Activated CD8-positive, alpha-beta T cell treated with anti-CD3 and anti-CD28 coated beads, Interleukin-2, amount 10 ng/mL, durations not matched to agents 7 days and 5 days (primary cell): ENCODE data around the gene CDCA7. TPM values are rescaled to one million over a fixed set of nuclear protein-coding genes. Genes with fewer than 3 reads are reported as not detected.

Source experiments
- ATAC-seq: fragments of 150-1000 bp; cut with Tn5 transposase; one replicate; pipeline ENCODE4 v1.10.0; 2021; ENCODE audit warnings: moderate library complexity
- CTCF ChIA-PET: fragments of 350-600 bp; sonication (Branson Sonifier 250); formaldehyde crosslinking; loops from one replicate; lab custom pipeline; 2021; ENCODE audit warnings: antibody characterized with exemption; lab: Charles Lee
- POLR2A ChIA-PET: fragments of 350-600 bp; sonication (Branson Sonifier 250); formaldehyde crosslinking; loops from one replicate; lab custom pipeline; 2021; ENCODE audit warnings: antibody characterized with exemption; lab: Charles Lee
- DNase-seq: peaks from one replicate; pipeline ENCODE4 v3.0.0-alpha.2; 2020
- H3K27ac Mint-ChIP-seq: one replicate; pipeline ENCODE4 v1.8.0; 2021; ENCODE audit warnings: mild to moderate bottlenecking, mixed read lengths
- H3K27me3 Mint-ChIP-seq: one replicate; pipeline ENCODE4 v1.8.0; 2021; ENCODE audit warnings: low read depth, mixed read lengths
- H3K36me3 Mint-ChIP-seq: one replicate; pipeline ENCODE4 v1.8.0; 2021; ENCODE audit warnings: low read depth, mixed read lengths
- H3K4me1 Mint-ChIP-seq: one replicate; pipeline ENCODE4 v1.8.0; 2021; ENCODE audit warnings: low read depth, mixed read lengths
- H3K4me3 Mint-ChIP-seq: one replicate; pipeline ENCODE4 v1.8.0; 2021; ENCODE audit warnings: mild to moderate bottlenecking, mixed read lengths
- H3K9me3 Mint-ChIP-seq: one replicate; pipeline ENCODE4 v1.8.0; 2022; ENCODE audit warnings: mixed read lengths; ENCODE audit not compliant: insufficient read depth
- total RNA-seq, 2 experiments: library from RNA; stranded (reverse); gene quantifications; one replicate each; pipeline ENCODE4 v1.2.3, GENCODE V29; 2021

The CDCA7 gene
- total RNA-seq, 2 experiments from 2014 or later = 115 to 119 TPM

- Mint-ChIP-seq H3K4me1 (no peaks in the 10 kb centered on the region), H3K9me3 (no peaks in the 10 kb centered on the region), H3K27me3 (peaks cover 24% of the 10 kb centered on the region), H3K36me3 (no peaks in the 10 kb centered on the region), H3K4me3 (no peak overlapping the region), H3K27ac (no peak overlapping the region)
- CTCF ChIA-PET = no interaction called here
- no peak for ATAC-seq
- POLR2A ChIA-PET = no interaction called here
- DNase-seq = no peak
Measured at GRCh38 chr2:173393186-173393585, 38.5 kb downstream of the CDCA7 start.

- H3K36me3 Mint-ChIP-seq = no peaks in the 10 kb centered on the region
- no peak for ATAC-seq
- H3K4me1 Mint-ChIP-seq = no peaks in the 10 kb centered on the region
- CTCF ChIA-PET = no interaction called here
- no peak for DNase-seq
- peaks cover 24% of the 10 kb centered on the region for H3K27me3 Mint-ChIP-seq
- H3K27ac Mint-ChIP-seq = no peak overlapping the region
- H3K4me3 Mint-ChIP-seq = no peak overlapping the region
- H3K9me3 Mint-ChIP-seq = no peaks in the 10 kb centered on the region
- POLR2A ChIA-PET = no interaction called here
Measured at GRCh38 chr2:173393636-173394035, 39.0 kb downstream of the CDCA7 start.

- no peaks in the 10 kb centered on the region for H3K36me3 Mint-ChIP-seq
- ChIA-PET CTCF (interaction anchor here (0.6 to 1.1 kb wide), 2 partner anchors 21 to 781 kb away, joined by 3 to 4 read pairs; no protein-coding TSS in a partner anchor), POLR2A (no interaction called here)
- no peak overlapping the region for H3K27ac Mint-ChIP-seq
- DNase-seq (no peak), ATAC-seq (no peak)
- H3K4me1 Mint-ChIP-seq = no peaks in the 10 kb centered on the region
- H3K27me3 Mint-ChIP-seq = peaks cover 27% of the 10 kb centered on the region
- H3K9me3 Mint-ChIP-seq = no peaks in the 10 kb centered on the region
- H3K4me3 Mint-ChIP-seq = no peak overlapping the region
Measured at GRCh38 chr2:173394091-173394974, 39.7 kb downstream of the CDCA7 start.

- H3K36me3 Mint-ChIP-seq = no peaks in the 10 kb centered on the region
- DNase-seq (no peak), ATAC-seq (no peak)
- ChIA-PET CTCF (no interaction called here), POLR2A (no interaction called here)
- H3K4me3 Mint-ChIP-seq = no peak overlapping the region
- H3K4me1 Mint-ChIP-seq = no peaks in the 10 kb centered on the region
- no peak overlapping the region for H3K27ac Mint-ChIP-seq
- peaks cover 37% of the 10 kb centered on the region for H3K27me3 Mint-ChIP-seq
- no peaks in the 10 kb centered on the region for H3K9me3 Mint-ChIP-seq
Measured at GRCh38 chr2:173395567-173396351, 41.1 kb downstream of the CDCA7 start.

GRCh38 chr2:173397539-173397938, 42.9 kb downstream of the CDCA7 start:
- Mint-ChIP-seq H3K27ac (no peak overlapping the region), H3K27me3 (peaks cover 48% of the 10 kb centered on the region), H3K9me3 (no peaks in the 10 kb centered on the region), H3K4me1 (peaks cover 5% of the 10 kb centered on the region), H3K4me3 (no peak overlapping the region), H3K36me3 (no peaks in the 10 kb centered on the region)
- CTCF ChIA-PET = interaction anchor here (1.0 kb wide), 1 partner anchor 371 kb away, joined by 4 read pairs; no protein-coding TSS in a partner anchor
- DNase-seq (no peak), ATAC-seq (no peak)
- POLR2A ChIA-PET = no interaction called here

GRCh38 chr2:173399229-173399628, 44.6 kb downstream of the CDCA7 start:
- no peak overlapping the region for H3K27ac Mint-ChIP-seq
- CTCF ChIA-PET = interaction anchor here (0.7 kb wide), 1 partner anchor 922 kb away, joined by 3 read pairs; no protein-coding TSS in a partner anchor
- H3K4me1 Mint-ChIP-seq = peaks cover 7% of the 10 kb centered on the region
- ATAC-seq = no peak
- H3K36me3 Mint-ChIP-seq = no peaks in the 10 kb centered on the region
- no peak overlapping the region for H3K4me3 Mint-ChIP-seq
- DNase-seq = no peak
- POLR2A ChIA-PET = no interaction called here
- peaks cover 55% of the 10 kb centered on the region for H3K27me3 Mint-ChIP-seq
- no peaks in the 10 kb centered on the region for H3K9me3 Mint-ChIP-seq

- DNase-seq = no peak
- peaks cover 7% of the 10 kb centered on the region for H3K4me1 Mint-ChIP-seq
Measured at GRCh38 chr2:173400760-173401159, 46.1 kb downstream of the CDCA7 start.

GRCh38 chr2:173401716-173402326, 47.1 kb downstream of the CDCA7 start:
- Mint-ChIP-seq H3K27me3 (peaks cover 51% of the 10 kb centered on the region), H3K9me3 (no peaks in the 10 kb centered on the region), H3K4me3 (no peak overlapping the region), H3K4me1 (peaks cover 7% of the 10 kb centered on the region), H3K27ac (no peak overlapping the region), H3K36me3 (no peaks in the 10 kb centered on the region)
- CTCF ChIA-PET = interaction anchor here (0.6 to 3.9 kb wide), 15 partner anchors 11 to 948 kb away, joined by 3 to 34 read pairs (median 6); no protein-coding TSS in a partner anchor
- DNase-seq = no peak
- no peak for ATAC-seq
- POLR2A ChIA-PET = no interaction called here

More at GRCh38 chr2:173400760-173401159, 46.1 kb downstream of the CDCA7 start:
- POLR2A ChIA-PET = no interaction called here
- CTCF ChIA-PET = interaction anchor here (1.1 to 3.9 kb wide), 11 partner anchors 20 to 949 kb away, joined by 3 to 34 read pairs (median 7); no protein-coding TSS in a partner anchor
- H3K36me3 Mint-ChIP-seq = no peaks in the 10 kb centered on the region
- peaks cover 50% of the 10 kb centered on the region for H3K27me3 Mint-ChIP-seq
- ATAC-seq = no peak
- no peaks in the 10 kb centered on the region for H3K9me3 Mint-ChIP-seq
- no peak overlapping the region for H3K4me3 Mint-ChIP-seq
- H3K27ac Mint-ChIP-seq = no peak overlapping the region

- peak; percentile 83 for DNase-seq
- Mint-ChIP-seq H3K4me1 (peaks cover 7% of the 10 kb centered on the region), H3K27ac (no peak overlapping the region), H3K4me3 (no peak overlapping the region), H3K36me3 (no peaks in the 10 kb centered on the region), H3K9me3 (no peaks in the 10 kb centered on the region), H3K27me3 (peaks cover 48% of the 10 kb centered on the region)
- ChIA-PET CTCF (interaction anchor here (0.6 to 3.9 kb wide), 24 partner anchors 9 to 948 kb away, joined by 3 to 34 read pairs (median 4); no protein-coding TSS in a partner anchor), POLR2A (no interaction called here)
- peak; percentile 92 for ATAC-seq
Measured at GRCh38 chr2:173402405-173402974, 47.8 kb downstream of the CDCA7 start.

GRCh38 chr2:173404841-173405750, 50.4 kb downstream of the CDCA7 start:
- ATAC-seq = no peak
- Mint-ChIP-seq H3K27me3 (peaks cover 39% of the 10 kb centered on the region), H3K9me3 (no peaks in the 10 kb centered on the region), H3K36me3 (no peaks in the 10 kb centered on the region), H3K4me1 (peaks cover 7% of the 10 kb centered on the region), H3K4me3 (no peak overlapping the region), H3K27ac (no peak overlapping the region)
- CTCF ChIA-PET = interaction anchor here (1.0 kb wide), 1 partner anchor 936 kb away, joined by 3 read pairs; no protein-coding TSS in a partner anchor
- no peak for DNase-seq
- POLR2A ChIA-PET = no interaction called here
